WTC11 (cell line): ENCODE data around the gene NRG3.

Source experiments
- CBFB ChIP-seq: sonication (generic); formaldehyde crosslinking; IDR thresholded peaks from 2 replicates; pipeline ENCODE4 v1.8.1; 2022; ENCODE audit warnings: mild to moderate bottlenecking, low read depth, missing genetic modification reagents
- HMGA2 ChIP-seq: fragments of 250-450 bp; sonication (Bioruptor Pico); IDR thresholded peaks from 2 replicates; pipeline ENCODE4 v1.4.0; 2021; ENCODE audit warnings: mild to moderate bottlenecking, moderate library complexity
- IRF2 ChIP-seq: sonication (generic); formaldehyde crosslinking; IDR thresholded peaks from 2 replicates; pipeline ENCODE4 v1.8.0; 2022; ENCODE audit warnings: low read depth, missing genetic modification reagents, borderline replicate concordance
- KAT7 ChIP-seq: sonication (generic); formaldehyde crosslinking; IDR thresholded peaks from 2 replicates; pipeline ENCODE4 v1.8.1; 2023; ENCODE audit warnings: missing genetic modification reagents, mild to moderate bottlenecking, borderline replicate concordance
- SMAD4 ChIP-seq: sonication (generic); formaldehyde crosslinking; IDR thresholded peaks from 2 replicates; pipeline ENCODE4 v1.8.0; 2022; ENCODE audit warnings: mild to moderate bottlenecking, missing genetic modification reagents
- TCF7 ChIP-seq: sonication (generic); formaldehyde crosslinking; IDR thresholded peaks from 2 replicates; pipeline ENCODE4 v1.8.0; 2022; ENCODE audit warnings: mild to moderate bottlenecking, low read depth, missing genetic modification reagents, moderate library complexity
- TEAD1 ChIP-seq: sonication (generic); formaldehyde crosslinking; IDR thresholded peaks from 2 replicates; pipeline ENCODE4 v1.8.0; 2022; ENCODE audit warnings: mild to moderate bottlenecking, missing genetic modification reagents
- USF2 ChIP-seq: sonication (generic); formaldehyde crosslinking; IDR thresholded peaks from 2 replicates; pipeline ENCODE4 v1.8.1; 2023; ENCODE audit warnings: mild to moderate bottlenecking, missing genetic modification reagents, moderate library complexity
- ZNF317 ChIP-seq: sonication (generic); formaldehyde crosslinking; IDR thresholded peaks from 2 replicates; pipeline ENCODE4 v1.8.1; 2023; ENCODE audit warnings: low read depth, mild to moderate bottlenecking, moderate library complexity, missing genetic modification reagents, borderline replicate concordance
- ZNF423 ChIP-seq: fragments of 250-450 bp; sonication (Bioruptor Pico); IDR thresholded peaks from 2 replicates; pipeline ENCODE4 v2.1.2; 2022; ENCODE audit warnings: mild to moderate bottlenecking, moderate library complexity
- ZNF512 ChIP-seq: sonication (generic); formaldehyde crosslinking; IDR thresholded peaks from 2 replicates; pipeline ENCODE4 v1.8.1; 2022; ENCODE audit warnings: missing genetic modification reagents, borderline replicate concordance
- TF ChIP-seq, protein P1 (sequence below): fragments of 200-600 bp; IDR thresholded peaks from 2 replicates; pipeline ENCODE4 v1.8.0; 2022; ENCODE audit warnings: antibody characterized with exemption

DNA sequence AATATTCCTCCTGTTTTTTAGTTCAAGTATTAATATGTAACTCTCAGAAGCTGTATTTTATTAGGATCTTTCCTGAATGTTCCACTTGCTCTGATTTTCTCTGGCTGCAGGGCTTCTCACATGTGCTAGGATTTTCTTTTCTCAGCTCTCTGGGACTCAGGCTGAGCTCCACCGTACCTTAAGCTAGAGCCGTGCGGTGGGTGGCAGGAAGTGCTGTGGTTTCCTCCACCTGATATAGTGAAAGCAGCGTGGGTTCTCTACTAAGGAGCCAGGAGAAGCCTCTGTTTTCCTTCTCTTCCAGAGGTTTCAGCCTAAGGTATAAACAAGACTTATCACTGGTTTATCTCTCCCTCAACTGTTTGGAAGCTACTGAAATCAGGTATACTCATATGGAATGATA, 433.6 kb downstream of the NRG3 start:
- TF ChIP-seq ZNF317 (CRISPR knock-in tag) (no peak), TCF7 (CRISPR knock-in tag) (no peak), IRF2 (CRISPR knock-in tag) (no peak), CBFB (CRISPR knock-in tag) (no peak), TEAD1 (no peak), SMAD4 (CRISPR knock-in tag) (no peak), USF2 (CRISPR knock-in tag) (no peak), KAT7 (CRISPR knock-in tag) (no peak), ZNF512 (CRISPR knock-in tag) (no peak), ZNF423 (no peak), HMGA2 (CRISPR knock-in tag) (no peak)
- TF ChIP-seq, protein P1, sequence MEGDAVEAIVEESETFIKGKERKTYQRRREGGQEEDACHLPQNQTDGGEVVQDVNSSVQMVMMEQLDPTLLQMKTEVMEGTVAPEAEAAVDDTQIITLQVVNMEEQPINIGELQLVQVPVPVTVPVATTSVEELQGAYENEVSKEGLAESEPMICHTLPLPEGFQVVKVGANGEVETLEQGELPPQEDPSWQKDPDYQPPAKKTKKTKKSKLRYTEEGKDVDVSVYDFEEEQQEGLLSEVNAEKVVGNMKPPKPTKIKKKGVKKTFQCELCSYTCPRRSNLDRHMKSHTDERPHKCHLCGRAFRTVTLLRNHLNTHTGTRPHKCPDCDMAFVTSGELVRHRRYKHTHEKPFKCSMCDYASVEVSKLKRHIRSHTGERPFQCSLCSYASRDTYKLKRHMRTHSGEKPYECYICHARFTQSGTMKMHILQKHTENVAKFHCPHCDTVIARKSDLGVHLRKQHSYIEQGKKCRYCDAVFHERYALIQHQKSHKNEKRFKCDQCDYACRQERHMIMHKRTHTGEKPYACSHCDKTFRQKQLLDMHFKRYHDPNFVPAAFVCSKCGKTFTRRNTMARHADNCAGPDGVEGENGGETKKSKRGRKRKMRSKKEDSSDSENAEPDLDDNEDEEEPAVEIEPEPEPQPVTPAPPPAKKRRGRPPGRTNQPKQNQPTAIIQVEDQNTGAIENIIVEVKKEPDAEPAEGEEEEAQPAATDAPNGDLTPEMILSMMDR = no peak
